SU-DHL-6 (cell line): Measurements from ENCODE around the gene DLG2.

ENCODE experiments used
- CTCF ChIP-seq: fragments of 200-600 bp; sonication (generic); IDR thresholded peaks from one replicate; pipeline ENCODE4 v1.5.1; 2017; ENCODE audit warnings: antibody characterized with exemption, mild to moderate bottlenecking, low read length, moderate library complexity; ENCODE audit not compliant: insufficient read depth, poor library complexity, severe bottlenecking
- EZH2phosphoT487 ChIP-seq: fragments of 200-600 bp; sonication (generic), shearing (Covaris generic); conservative IDR thresholded peaks from 2 replicates; pipeline ENCODE4 v1.6.1; 2018; ENCODE audit warnings: mild to moderate bottlenecking, antibody characterized with exemption, low read length, moderate library complexity, mixed read lengths

DNA sequence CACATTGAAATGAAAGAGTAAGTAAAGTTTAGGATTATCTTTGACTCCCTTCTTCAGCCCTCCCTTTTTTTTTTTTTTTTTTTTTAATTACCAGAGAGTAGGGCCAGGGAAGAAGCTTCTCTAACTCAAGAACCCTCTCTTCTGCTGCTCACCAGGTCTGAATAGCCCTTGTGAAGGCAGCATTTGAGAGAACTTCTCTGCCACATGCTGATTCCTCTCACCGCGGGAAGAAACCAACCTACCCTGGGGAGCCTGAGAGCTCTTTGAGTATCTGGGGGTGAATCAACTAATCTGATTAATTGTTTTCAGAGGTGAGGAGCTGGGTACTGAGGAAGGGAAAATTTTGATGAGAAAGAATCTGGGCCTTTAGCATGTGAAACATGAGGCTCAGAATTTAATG lies 1906.5 kb downstream of the DLG2 start:
- no peak for TF ChIP-seq CTCF
- no peak for TF ChIP-seq EZH2phosphoT487
